ENCODE measurements around the gene CPNE6. TPM values are rescaled to one million over a fixed set of nuclear protein-coding genes. Genes with fewer than 3 reads are reported as not detected.

The CPNE6 gene
- total RNA-seq, 2 donors from 2014 or later, result 0.24 TPM; not detected in 1

GRCh38 chr14:24076302-24076601 is 4.9 kb downstream of the CPNE6 start:
- H3K4me3 ChIP-seq, result no peak overlapping the region
- peaks cover 0 to 17% of the 10 kb centered on the region in 2 donors for H3K4me1 ChIP-seq
- no peaks in the 10 kb centered on the region for H3K27me3 ChIP-seq
- no peak for TF ChIP-seq CTCF (IDR thresholded peaks at IDR 0.05)
- H3K36me3 ChIP-seq, result no peaks in the 10 kb centered on the region
- no peak for DNase-seq (ENCODE audit: low spot score)
- H3K27ac ChIP-seq, result no peak overlapping the region
- H3K9me3 ChIP-seq, result no peaks in the 10 kb centered on the region

- no peak for DNase-seq (ENCODE audit: low spot score)
- Histone ChIP-seq H3K27ac (no peak overlapping the region), H3K27me3 (no peaks in the 10 kb centered on the region), H3K4me3 (no peak overlapping the region), H3K9me3 (no peaks in the 10 kb centered on the region), H3K4me1 (peaks cover 0 to 15% of the 10 kb centered on the region in 2 donors), H3K36me3 (no peaks in the 10 kb centered on the region)
- TF ChIP-seq CTCF (IDR thresholded peaks at IDR 0.05), result no peak
These were observed 5.7 kb downstream of the CPNE6 start for GRCh38 chr14:24077086-24077485.

- no peaks in the 10 kb centered on the region for H3K27me3 ChIP-seq
- DNase-seq (ENCODE audit: low spot score), result no peak
- no peak overlapping the region for H3K4me3 ChIP-seq
- TF ChIP-seq CTCF (IDR thresholded peaks at IDR 0.05), result no peak
- no peak overlapping the region for H3K27ac ChIP-seq
- peaks cover 0 to 14% of the 10 kb centered on the region in 2 donors for H3K4me1 ChIP-seq
- H3K36me3 ChIP-seq, result no peaks in the 10 kb centered on the region
- no peaks in the 10 kb centered on the region for H3K9me3 ChIP-seq
These were observed 6.8 kb downstream of the CPNE6 start for GRCh38 chr14:24078146-24078545.

GRCh38 chr14:24079491-24080141 is 8.3 kb downstream of the CPNE6 start:
- Histone ChIP-seq H3K27ac (no peak overlapping the region), H3K9me3 (no peaks in the 10 kb centered on the region), H3K27me3 (no peaks in the 10 kb centered on the region), H3K4me1 (peaks cover 0 to 14% of the 10 kb centered on the region in 2 donors), H3K4me3 (no peak overlapping the region), H3K36me3 (no peaks in the 10 kb centered on the region)
- no peak for DNase-seq (ENCODE audit: low spot score)
- TF ChIP-seq CTCF (IDR thresholded peaks at IDR 0.05), result no peak

GRCh38 chr14:24080142-24080530 is 8.8 kb downstream of the CPNE6 start:
- Histone ChIP-seq H3K4me1 (peaks cover 0 to 14% of the 10 kb centered on the region in 2 donors), H3K27ac (no peak overlapping the region), H3K36me3 (no peaks in the 10 kb centered on the region), H3K4me3 (no peak overlapping the region), H3K27me3 (no peaks in the 10 kb centered on the region), H3K9me3 (no peaks in the 10 kb centered on the region)
- no peak for TF ChIP-seq CTCF (IDR thresholded peaks at IDR 0.05)
- no peak for DNase-seq (ENCODE audit: low spot score)
